Kidney epithelial cell (primary cell): ENCODE results near the gene KIF26B. TPM values are rescaled to one million over a fixed set of nuclear protein-coding genes. Genes with fewer than 3 reads are reported as not detected.

ENCODE experiments used
- DNase-seq: peaks from one replicate; pipeline ENCODE4 v3.0.0-alpha.2; 2010; ENCODE audit warnings: low read depth
- H3K27me3 ChIP-seq: 2 replicates; pipeline ENCODE4 v1.6.0; 2011; ENCODE audit warnings: low read length; ENCODE audit not compliant: control insufficient read depth, insufficient read depth
- H3K36me3 ChIP-seq: 2 replicates; pipeline ENCODE4 v1.5.1; 2011; ENCODE audit warnings: low read length; ENCODE audit not compliant: control insufficient read depth, insufficient read depth
- H3K4me3 ChIP-seq: 2 replicates; pipeline ENCODE4 v1.5.1; 2011; ENCODE audit warnings: low read depth, mild to moderate bottlenecking, control low read depth, low read length
- total RNA-seq: library from RNA; depleted of rRNA; stranded (reverse); fragments of >200 nt; gene quantifications from 2 replicates; pipeline ENCODE4 v1.2.3, GENCODE V29; 2015
- TF ChIP-seq, protein P1 (sequence below): IDR thresholded peaks from 2 replicates; pipeline ENCODE4 v1.5.1; 2011; ENCODE audit warnings: mild to moderate bottlenecking, moderate library complexity, low read length, control low read depth, inconsistent platforms; ENCODE audit not compliant: insufficient read depth, poor library complexity, severe bottlenecking

The KIF26B gene
- total RNA-seq, 1 donor from 2014 or later = 14.6 TPM

GRCh38 chr1:245386297-245386971 lies 231.6 kb downstream of the KIF26B start:
- H3K27me3 ChIP-seq = no peaks in the 10 kb centered on the region
- H3K36me3 ChIP-seq = no peaks in the 10 kb centered on the region
- no peak overlapping the region for H3K4me3 ChIP-seq
- TF ChIP-seq, protein P1, sequence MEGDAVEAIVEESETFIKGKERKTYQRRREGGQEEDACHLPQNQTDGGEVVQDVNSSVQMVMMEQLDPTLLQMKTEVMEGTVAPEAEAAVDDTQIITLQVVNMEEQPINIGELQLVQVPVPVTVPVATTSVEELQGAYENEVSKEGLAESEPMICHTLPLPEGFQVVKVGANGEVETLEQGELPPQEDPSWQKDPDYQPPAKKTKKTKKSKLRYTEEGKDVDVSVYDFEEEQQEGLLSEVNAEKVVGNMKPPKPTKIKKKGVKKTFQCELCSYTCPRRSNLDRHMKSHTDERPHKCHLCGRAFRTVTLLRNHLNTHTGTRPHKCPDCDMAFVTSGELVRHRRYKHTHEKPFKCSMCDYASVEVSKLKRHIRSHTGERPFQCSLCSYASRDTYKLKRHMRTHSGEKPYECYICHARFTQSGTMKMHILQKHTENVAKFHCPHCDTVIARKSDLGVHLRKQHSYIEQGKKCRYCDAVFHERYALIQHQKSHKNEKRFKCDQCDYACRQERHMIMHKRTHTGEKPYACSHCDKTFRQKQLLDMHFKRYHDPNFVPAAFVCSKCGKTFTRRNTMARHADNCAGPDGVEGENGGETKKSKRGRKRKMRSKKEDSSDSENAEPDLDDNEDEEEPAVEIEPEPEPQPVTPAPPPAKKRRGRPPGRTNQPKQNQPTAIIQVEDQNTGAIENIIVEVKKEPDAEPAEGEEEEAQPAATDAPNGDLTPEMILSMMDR = no peak
- DNase-seq = no peak

GRCh38 chr1:245388687-245389086 lies 233.9 kb downstream of the KIF26B start:
- no peak overlapping the region for H3K4me3 ChIP-seq
- H3K27me3 ChIP-seq = no peaks in the 10 kb centered on the region
- TF ChIP-seq, protein P1 = no peak
- no peak for DNase-seq
- no peaks in the 10 kb centered on the region for H3K36me3 ChIP-seq

GRCh38 chr1:245389873-245390272 lies 235.1 kb downstream of the KIF26B start:
- no peak for DNase-seq
- H3K36me3 ChIP-seq = no peaks in the 10 kb centered on the region
- TF ChIP-seq, protein P1 = no peak
- no peak overlapping the region for H3K4me3 ChIP-seq
- no peaks in the 10 kb centered on the region for H3K27me3 ChIP-seq

- Histone ChIP-seq H3K27me3 (no peaks in the 10 kb centered on the region), H3K4me3 (no peak overlapping the region), H3K36me3 (no peaks in the 10 kb centered on the region)
- TF ChIP-seq, protein P1 = no peak
- no peak for DNase-seq
Observed at GRCh38 chr1:245390975-245391374, 236.2 kb downstream of the KIF26B start.

DNA sequence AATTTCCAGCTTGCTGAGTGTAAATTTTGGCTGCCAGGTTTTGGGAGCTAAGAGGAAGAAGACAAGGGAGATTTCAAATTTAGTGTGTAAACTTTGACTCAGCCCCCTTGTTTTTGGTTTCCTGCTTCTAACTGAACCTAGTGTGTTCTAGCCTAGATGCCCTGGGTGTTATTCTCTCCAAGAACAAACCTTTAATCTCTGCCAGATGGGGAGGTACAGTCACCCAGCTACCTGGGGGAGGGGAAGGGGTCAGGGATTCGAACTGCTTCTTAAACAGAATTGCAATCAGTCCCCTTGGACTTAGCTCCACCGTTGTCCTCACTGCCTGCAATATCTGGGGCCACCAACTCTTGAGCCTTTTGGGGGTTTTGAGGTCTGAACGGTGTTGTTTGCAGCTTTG lies 238.9 kb downstream of the KIF26B start:
- H3K4me3 ChIP-seq = no peak overlapping the region
- no peaks in the 10 kb centered on the region for H3K27me3 ChIP-seq
- no peak for DNase-seq
- TF ChIP-seq, protein P1 = no peak
- H3K36me3 ChIP-seq = no peaks in the 10 kb centered on the region

DNA sequence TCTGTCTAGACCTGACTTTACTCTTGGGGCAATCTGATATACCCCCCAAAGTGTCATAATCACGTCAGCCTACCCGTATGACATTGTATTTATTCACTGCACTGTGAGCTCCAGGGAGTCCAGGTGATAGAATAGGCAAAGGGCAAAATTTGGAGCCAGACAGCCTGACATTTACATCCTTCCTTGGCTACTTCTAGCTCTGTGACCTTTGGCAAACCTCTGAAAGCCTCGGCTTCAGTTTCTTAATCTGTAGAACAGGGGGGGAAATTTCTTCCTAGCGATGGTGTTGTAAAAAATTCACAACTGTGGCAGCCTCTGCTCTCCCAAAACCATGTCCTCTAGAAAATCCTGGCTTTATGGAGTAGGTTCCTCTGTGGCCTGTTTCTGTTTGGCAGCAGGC lies 240.9 kb downstream of the KIF26B start:
- H3K36me3 ChIP-seq = no peaks in the 10 kb centered on the region
- DNase-seq = no peak
- no peak overlapping the region for H3K4me3 ChIP-seq
- no peaks in the 10 kb centered on the region for H3K27me3 ChIP-seq
- TF ChIP-seq, protein P1 = no peak
